MM.1S (cell line): ENCODE results near the gene FOXQ1.

Source experiments
- DNase-seq: peaks from one replicate; pipeline ENCODE4 v3.0.0-alpha.2; 2015
- H2AFZ ChIP-seq: fragments of 300-600 bp; sonication (generic); 2 replicates; pipeline ENCODE4 v1.6.0; 2016; ENCODE audit warnings: antibody characterized with exemption, low read length
- H3F3A ChIP-seq: fragments of 300-600 bp; sonication (generic); 2 replicates; pipeline ENCODE4 v1.6.1; 2016; ENCODE audit warnings: mild to moderate bottlenecking, antibody characterized with exemption, low read length, moderate library complexity, mixed read lengths; ENCODE audit not compliant: insufficient read depth
- H3K27ac ChIP-seq: fragments of 300-600 bp; sonication (generic); 2 replicates; pipeline ENCODE4 v1.5.1; 2016; ENCODE audit warnings: mild to moderate bottlenecking, low read length
- H3K27me3 ChIP-seq: fragments of 300-600 bp; sonication (generic); replicated peaks from 2 replicates; pipeline ENCODE4 v1.6.0; 2016; ENCODE audit warnings: low read length; ENCODE audit not compliant: insufficient read depth
- H3K36me3 ChIP-seq: fragments of 300-600 bp; sonication (generic); replicated peaks from 2 replicates; pipeline ENCODE4 v1.6.1; 2016; ENCODE audit warnings: mild to moderate bottlenecking, low read length, mixed read lengths; ENCODE audit not compliant: insufficient read depth
- H3K4me1 ChIP-seq: fragments of 300-600 bp; sonication (generic); 2 replicates; pipeline ENCODE4 v1.6.1; 2016; ENCODE audit warnings: low read length, mixed read lengths
- H3K4me2 ChIP-seq: fragments of 300-600 bp; sonication (generic); 2 replicates; pipeline ENCODE4 v1.6.0; 2016; ENCODE audit warnings: low read depth, low read length
- H3K4me3 ChIP-seq: fragments of 300-600 bp; sonication (generic); 2 replicates; pipeline ENCODE4 v1.5.1; 2016; ENCODE audit warnings: low read length, mixed read lengths
- H3K79me2 ChIP-seq: fragments of 300-600 bp; sonication (generic); 2 replicates; pipeline ENCODE4 v1.6.1; 2016; ENCODE audit warnings: mixed run types, low read length, mixed read lengths
- H3K9ac ChIP-seq: fragments of 300-600 bp; sonication (generic); 2 replicates; pipeline ENCODE4 v1.6.1; 2016; ENCODE audit warnings: low read length, mixed read lengths
- H3K9me2 ChIP-seq: fragments of 300-600 bp; sonication (generic); replicated peaks from 2 replicates; pipeline ENCODE4 v1.6.1; 2016; ENCODE audit warnings: mild to moderate bottlenecking, low read length, mixed read lengths; ENCODE audit not compliant: insufficient read depth
- H3K9me3 ChIP-seq: fragments of 300-600 bp; sonication (generic); replicated peaks from 2 replicates; pipeline ENCODE4 v1.6.1; 2016; ENCODE audit warnings: mild to moderate bottlenecking, low read length, mixed read lengths; ENCODE audit not compliant: insufficient read depth
- H4K20me1 ChIP-seq: fragments of 300-600 bp; sonication (generic); 2 replicates; pipeline ENCODE4 v1.6.1; 2016; ENCODE audit warnings: mild to moderate bottlenecking, low read length, moderate library complexity, mixed read lengths; ENCODE audit not compliant: insufficient read depth
- CTCF ChIP-seq: fragments of 300-600 bp; sonication (generic); IDR thresholded peaks from 2 replicates; pipeline ENCODE4 v1.5.1; 2016; ENCODE audit warnings: antibody characterized with exemption, low read length, mixed read lengths
- EZH2 ChIP-seq: fragments of 300-600 bp; sonication (generic); optimal IDR thresholded peaks from 2 replicates; pipeline ENCODE3; 2017; ENCODE audit warnings: low read depth, mild to moderate bottlenecking, antibody characterized with exemption, low read length, mixed read lengths
- EZH2phosphoT487 ChIP-seq: fragments of 300-600 bp; sonication (generic); IDR thresholded peaks from 2 replicates; pipeline ENCODE4 v1.6.1; 2018; ENCODE audit warnings: antibody characterized with exemption, low read length

FOXQ1 gene

GRCh38 chr6:1267057-1267732, 44.7 kb upstream of the FOXQ1 start:
- H2AFZ ChIP-seq, result no peak overlapping the region
- no peaks in the 10 kb centered on the region for H3K36me3 ChIP-seq
- H3K9ac ChIP-seq, result no peak overlapping the region
- no peak overlapping the region for H3K27ac ChIP-seq
- no peak overlapping the region for H3K4me2 ChIP-seq
- H3K9me2 ChIP-seq, result no peaks in the 10 kb centered on the region
- no peak for DNase-seq
- no peaks in the 10 kb centered on the region for H3K79me2 ChIP-seq
- TF ChIP-seq EZH2 (no peak), CTCF (no peak), EZH2phosphoT487 (no peak)
- H3K4me3 ChIP-seq, result no peak overlapping the region
- no peaks in the 10 kb centered on the region for H3K9me3 ChIP-seq
- no peaks in the 10 kb centered on the region for H4K20me1 ChIP-seq
- no peaks in the 10 kb centered on the region for H3F3A ChIP-seq
- H3K4me1 ChIP-seq, result no peaks in the 10 kb centered on the region
- H3K27me3 ChIP-seq, result no peaks in the 10 kb centered on the region

- H3K4me2 ChIP-seq, result no peak overlapping the region
Measured at GRCh38 chr6:1267790-1268762, 43.8 kb upstream of the FOXQ1 start.

GRCh38 chr6:1271071-1271763, 40.7 kb upstream of the FOXQ1 start:
- no peaks in the 10 kb centered on the region for H3K36me3 ChIP-seq
- TF ChIP-seq CTCF (no peak), EZH2phosphoT487 (no peak), EZH2 (no peak)
- no peaks in the 10 kb centered on the region for H3K4me1 ChIP-seq
- DNase-seq, result no peak
- H3K4me2 ChIP-seq, result no peak overlapping the region
- H3K27me3 ChIP-seq, result no peaks in the 10 kb centered on the region
- no peak overlapping the region for H3K27ac ChIP-seq
- H3K9me3 ChIP-seq, result no peaks in the 10 kb centered on the region
- no peak overlapping the region for H3K9ac ChIP-seq
- no peaks in the 10 kb centered on the region for H4K20me1 ChIP-seq
- no peaks in the 10 kb centered on the region for H3K79me2 ChIP-seq
- no peak overlapping the region for H3K4me3 ChIP-seq
- no peaks in the 10 kb centered on the region for H3K9me2 ChIP-seq
- H3F3A ChIP-seq, result no peaks in the 10 kb centered on the region
- no peak overlapping the region for H2AFZ ChIP-seq

More at GRCh38 chr6:1267790-1268762, 43.8 kb upstream of the FOXQ1 start:
- Histone ChIP-seq H4K20me1 (no peaks in the 10 kb centered on the region), H3K9me3 (no peaks in the 10 kb centered on the region), H2AFZ (no peak overlapping the region), H3K9me2 (no peaks in the 10 kb centered on the region), H3K9ac (no peak overlapping the region), H3K27me3 (no peaks in the 10 kb centered on the region), H3K27ac (no peak overlapping the region), H3K4me1 (no peaks in the 10 kb centered on the region), H3K4me3 (no peak overlapping the region), H3F3A (no peaks in the 10 kb centered on the region), H3K36me3 (no peaks in the 10 kb centered on the region), H3K79me2 (no peaks in the 10 kb centered on the region)
- no peak for DNase-seq
- TF ChIP-seq CTCF, result no peak
- TF ChIP-seq EZH2phosphoT487, result no peak
- TF ChIP-seq EZH2, result no peak
